H9 (cell line): Measurements from ENCODE around the gene MCM8. TPM values are rescaled to one million over a fixed set of nuclear protein-coding genes. Genes with fewer than 3 reads are reported as not detected.

Experiments used
- DNase-seq: peaks from one replicate; pipeline ENCODE4 v3.0.0-alpha.2; 2017
- H2AFZ ChIP-seq: one replicate; pipeline ENCODE4 v1.6.1; 2013; ENCODE audit warnings: mild to moderate bottlenecking, low read length, control low read depth, moderate library complexity
- H2AK5ac ChIP-seq: 2 replicates; pipeline ENCODE4 v1.6.1; 2013; ENCODE audit warnings: low read length, control low read depth, mixed read lengths; ENCODE audit not compliant: insufficient read length
- H2BK120ac ChIP-seq: one replicate; pipeline ENCODE4 v1.6.1; 2013; ENCODE audit warnings: low read depth, mild to moderate bottlenecking, low read length, control low read depth, inconsistent platforms; ENCODE audit not compliant: poor library complexity, severe bottlenecking
- H2BK12ac ChIP-seq: 2 replicates; pipeline ENCODE4 v1.6.1; 2013; ENCODE audit warnings: low read length, control low read depth, mixed read lengths, low read depth; ENCODE audit not compliant: insufficient read length
- H2BK15ac ChIP-seq: 2 replicates; pipeline ENCODE4 v1.6.1; 2013; ENCODE audit warnings: low read depth, low read length, control low read depth
- H2BK20ac ChIP-seq: one replicate; pipeline ENCODE4 v1.6.1; 2013; ENCODE audit warnings: low read depth, mild to moderate bottlenecking, low read length, control low read depth, inconsistent platforms; ENCODE audit not compliant: poor library complexity, severe bottlenecking
- H2BK5ac ChIP-seq: 2 replicates; pipeline ENCODE4 v1.6.1; 2013; ENCODE audit warnings: low read length, control low read depth, mixed read lengths; ENCODE audit not compliant: insufficient read length
- H3K14ac ChIP-seq: 2 replicates; pipeline ENCODE4 v1.6.1; 2013; ENCODE audit warnings: low read length, control low read depth; ENCODE audit not compliant: insufficient read depth
- H3K18ac ChIP-seq: 2 replicates; pipeline ENCODE4 v1.6.1; 2013; ENCODE audit warnings: low read depth, mild to moderate bottlenecking, mixed read lengths, low read length, control low read depth; ENCODE audit not compliant: insufficient read length
- H3K23ac ChIP-seq: 2 replicates; pipeline ENCODE4 v1.6.1; 2013; ENCODE audit warnings: low read length, control low read depth, mixed read lengths, low read depth; ENCODE audit not compliant: insufficient read length
- H3K23me2 ChIP-seq: 2 replicates; pipeline ENCODE4 v1.6.1; 2013; ENCODE audit warnings: low read depth, mild to moderate bottlenecking, mixed read lengths, low read length, control low read depth; ENCODE audit not compliant: insufficient read length, poor library complexity, severe bottlenecking
- H3K27ac ChIP-seq: 2 replicates; pipeline ENCODE4 v1.5.1; 2013; ENCODE audit warnings: low read length, control low read depth, mixed read lengths, low read depth; ENCODE audit not compliant: insufficient read length
- H3K27me3 ChIP-seq: 2 replicates; pipeline ENCODE4 v1.6.1; 2013; ENCODE audit warnings: low read length, control low read depth, inconsistent platforms; ENCODE audit not compliant: insufficient read depth
- H3K4ac ChIP-seq: 2 replicates; pipeline ENCODE4 v1.6.1; 2013; ENCODE audit warnings: low read depth, mild to moderate bottlenecking, control low read depth, inconsistent platforms, low read length, moderate library complexity
- H3K4me1 ChIP-seq: 2 replicates; pipeline ENCODE4 v1.6.1; 2013; ENCODE audit warnings: low read length, control low read depth, inconsistent platforms; ENCODE audit not compliant: insufficient read depth
- H3K4me2 ChIP-seq: 2 replicates; pipeline ENCODE4 v1.6.1; 2013; ENCODE audit warnings: low read length, control low read depth, mixed read lengths; ENCODE audit not compliant: insufficient read length, insufficient read depth
- H3K56ac ChIP-seq: 2 replicates; pipeline ENCODE4 v1.6.1; 2013; ENCODE audit warnings: low read depth, mild to moderate bottlenecking, mixed read lengths, low read length, control low read depth; ENCODE audit not compliant: insufficient read length
- H3K79me1 ChIP-seq: 2 replicates; pipeline ENCODE4 v1.6.1; 2013; ENCODE audit warnings: low read depth, mild to moderate bottlenecking, moderate library complexity, low read length, control low read depth, inconsistent platforms; ENCODE audit not compliant: insufficient read depth, poor library complexity, severe bottlenecking
- H3K79me2 ChIP-seq: 2 replicates; pipeline ENCODE4 v1.6.1; 2013; ENCODE audit warnings: low read length, control low read depth, inconsistent platforms; ENCODE audit not compliant: insufficient read depth
- H3K9ac ChIP-seq: 2 replicates; pipeline ENCODE4 v1.6.1; 2013; ENCODE audit warnings: low read length, control low read depth, mixed read lengths; ENCODE audit not compliant: insufficient read length; ENCODE audit errors: extremely low read depth
- H3K9me3 ChIP-seq: one replicate; pipeline ENCODE4 v1.6.1; 2013; ENCODE audit warnings: low read depth, low read length, inconsistent platforms; ENCODE audit not compliant: control insufficient read depth
- H3T11ph ChIP-seq: one replicate; pipeline ENCODE4 v1.6.1; 2013; ENCODE audit warnings: mild to moderate bottlenecking, low read length, control low read depth, inconsistent platforms
- H4K20me1 ChIP-seq: one replicate; pipeline ENCODE4 v1.6.1; 2013; ENCODE audit not compliant: control insufficient read depth, insufficient read length, insufficient read depth
- H4K5ac ChIP-seq: 2 replicates; pipeline ENCODE4 v1.6.1; 2013; ENCODE audit warnings: low read depth, mild to moderate bottlenecking, mixed read lengths, low read length, control low read depth; ENCODE audit not compliant: insufficient read length
- H4K8ac ChIP-seq: replicated peaks from 2 replicates; pipeline ENCODE4 v1.6.1; 2013; ENCODE audit warnings: low read length, control low read depth, mixed read lengths, low read depth; ENCODE audit not compliant: insufficient read length
- H4K91ac ChIP-seq: 2 replicates; pipeline ENCODE4 v1.6.1; 2013; ENCODE audit warnings: low read depth, mild to moderate bottlenecking, moderate library complexity, mixed read lengths, low read length, control low read depth; ENCODE audit not compliant: insufficient read length
- H3K27ac Mint-ChIP-seq, 3 experiments: 2 replicates in 2 of 3; 3 replicates in 1 of 3; pipeline ENCODE4 v1.8.0; 2020 to 2021; ENCODE audit warnings: mixed read lengths in 3 of 3, mild to moderate bottlenecking in 1 of 3, moderate library complexity in 1 of 3
- H3K27me3 Mint-ChIP-seq: 2 replicates; pipeline ENCODE4 v1.8.0; 2021; ENCODE audit warnings: low read depth, mild to moderate bottlenecking, moderate library complexity, mixed read lengths
- H3K36me3 Mint-ChIP-seq, 3 experiments: 2 replicates in 2 of 3; 3 replicates in 1 of 3; pipeline ENCODE4 v1.8.0; 2020 to 2021; ENCODE audit warnings: low read depth in 3 of 3, mixed read lengths in 3 of 3; ENCODE audit not compliant: insufficient read depth in 1 of 3
- H3K4me1 Mint-ChIP-seq, 2 experiments: 2 replicates each; pipeline ENCODE4 v1.8.0; 2020; ENCODE audit warnings: mixed read lengths in 2 of 2
- H3K4me3 Mint-ChIP-seq, 2 experiments: 2 replicates in 1 of 2; 3 replicates in 1 of 2; pipeline ENCODE4 v1.8.0; 2020 to 2021; ENCODE audit warnings: mild to moderate bottlenecking in 2 of 2, mixed read lengths in 2 of 2, moderate library complexity in 1 of 2
- H3K9me3 Mint-ChIP-seq, 2 experiments: 2 replicates in 1 of 2; 3 replicates in 1 of 2; pipeline ENCODE4 v1.8.0; 2020; ENCODE audit warnings: mild to moderate bottlenecking in 2 of 2, mixed read lengths in 2 of 2, moderate library complexity in 1 of 2
- WGBS: extraction: QIAGEN DNeasy Blood & Tissue Kit; methylation state at CpG from one replicate; pipeline ENCODE4 v1.1.7; 2013; ENCODE audit warnings: missing lambda C conversion rate, low lambda C conversion rate, mixed read lengths; ENCODE audit not compliant: insufficient read length; ENCODE audit errors: extremely low coverage; 5-methylcytosine and 5-hydroxymethylcytosine counted together
- total RNA-seq: library from RNA; stranded (reverse); gene quantifications from 2 replicates; pipeline ENCODE4 v1.2.1, GENCODE V29; 2021
- TF ChIP-seq, protein P1 (sequence below): fragments of 200-600 bp; sonication (generic); conservative IDR thresholded peaks from 3 replicates; pipeline ENCODE4 v1.8.0; 2021; ENCODE audit warnings: antibody characterized with exemption, mild to moderate bottlenecking

Gene MCM8
- total RNA-seq, 1 experiment from 2014 or later = 32.2 TPM

DNA sequence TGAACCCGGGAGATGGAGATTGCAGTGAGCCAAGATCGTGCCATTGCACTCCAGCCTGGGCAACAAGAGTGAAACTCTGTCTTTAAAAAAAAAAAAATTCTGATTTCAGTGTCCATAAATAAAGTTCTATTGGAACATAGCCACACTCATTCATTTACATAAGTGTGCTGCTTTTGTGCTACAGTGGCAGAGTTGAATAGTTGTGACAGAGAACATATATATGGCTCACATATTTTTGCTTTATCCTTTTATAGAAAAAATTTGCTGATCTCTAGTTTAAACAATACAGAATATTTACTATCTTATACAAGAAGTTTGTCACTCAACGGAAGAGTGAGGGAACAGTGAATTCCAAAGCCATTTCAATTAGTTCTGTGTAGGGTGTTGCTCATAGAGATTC, 18.0 kb downstream of the MCM8 start:
- Histone ChIP-seq H3K18ac (no peak overlapping the region), H2AFZ (no peak overlapping the region), H3K14ac (no peak overlapping the region), H4K91ac (no peak overlapping the region), H3K79me1 (no peaks in the 10 kb centered on the region), H3T11ph (no peak overlapping the region), H3K56ac (no peak overlapping the region), H3K4me2 (no peak overlapping the region), H3K27ac (no peak overlapping the region), H3K4me1 (no peaks in the 10 kb centered on the region), H3K23me2 (no peaks in the 10 kb centered on the region), H2BK5ac (no peak overlapping the region), H2BK20ac (no peak overlapping the region), H3K23ac (no peak overlapping the region), H2BK12ac (no peak overlapping the region), H4K20me1 (no peaks in the 10 kb centered on the region), H3K79me2 (no peaks in the 10 kb centered on the region), H4K8ac (no peak overlapping the region), H3K27me3 (peaks cover 18% of the 10 kb centered on the region; the same call in 1 of the 2 replicates), H3K4ac (no peak overlapping the region), H2AK5ac (no peak overlapping the region), H2BK120ac (no peak overlapping the region), H4K5ac (no peak overlapping the region), H3K9ac (no peak overlapping the region), H3K9me3 (no peaks in the 10 kb centered on the region), H2BK15ac (no peak overlapping the region)
- no peaks in the 10 kb centered on the region for H3K9me3 Mint-ChIP-seq
- DNase-seq = no peak
- TF ChIP-seq, protein P1, sequence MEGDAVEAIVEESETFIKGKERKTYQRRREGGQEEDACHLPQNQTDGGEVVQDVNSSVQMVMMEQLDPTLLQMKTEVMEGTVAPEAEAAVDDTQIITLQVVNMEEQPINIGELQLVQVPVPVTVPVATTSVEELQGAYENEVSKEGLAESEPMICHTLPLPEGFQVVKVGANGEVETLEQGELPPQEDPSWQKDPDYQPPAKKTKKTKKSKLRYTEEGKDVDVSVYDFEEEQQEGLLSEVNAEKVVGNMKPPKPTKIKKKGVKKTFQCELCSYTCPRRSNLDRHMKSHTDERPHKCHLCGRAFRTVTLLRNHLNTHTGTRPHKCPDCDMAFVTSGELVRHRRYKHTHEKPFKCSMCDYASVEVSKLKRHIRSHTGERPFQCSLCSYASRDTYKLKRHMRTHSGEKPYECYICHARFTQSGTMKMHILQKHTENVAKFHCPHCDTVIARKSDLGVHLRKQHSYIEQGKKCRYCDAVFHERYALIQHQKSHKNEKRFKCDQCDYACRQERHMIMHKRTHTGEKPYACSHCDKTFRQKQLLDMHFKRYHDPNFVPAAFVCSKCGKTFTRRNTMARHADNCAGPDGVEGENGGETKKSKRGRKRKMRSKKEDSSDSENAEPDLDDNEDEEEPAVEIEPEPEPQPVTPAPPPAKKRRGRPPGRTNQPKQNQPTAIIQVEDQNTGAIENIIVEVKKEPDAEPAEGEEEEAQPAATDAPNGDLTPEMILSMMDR = no peak
- no peak overlapping the region for H3K27ac Mint-ChIP-seq
- H3K27me3 Mint-ChIP-seq = peaks cover 82% of the 10 kb centered on the region
- peaks cover 19 to 22% of the 10 kb centered on the region in 2 experiments for H3K4me1 Mint-ChIP-seq
- peaks cover 32 to 83% (median 55%) of the 10 kb centered on the region in 3 experiments for H3K36me3 Mint-ChIP-seq
- WGBS = no CpG with 5 or more reads among the region's 3 CpGs
- H3K4me3 Mint-ChIP-seq = no peak overlapping the region
